DMS 273 (cell line): ENCODE measurements around the gene RIMBP2.

Experiments used
- DNase-seq: peaks from one replicate; lab custom pipeline; 2025; ENCODE audit not compliant: unreplicated experiment; lab: John Stamatoyannopoulos, UW

The RIMBP2 gene

GRCh38 chr12:130639476-130640424, 76.3 kb downstream of the RIMBP2 start:
- DNase-seq = no peak

- DNase-seq = no peak
Observed at GRCh38 chr12:130636370-130636769, 79.7 kb downstream of the RIMBP2 start.

DNA sequence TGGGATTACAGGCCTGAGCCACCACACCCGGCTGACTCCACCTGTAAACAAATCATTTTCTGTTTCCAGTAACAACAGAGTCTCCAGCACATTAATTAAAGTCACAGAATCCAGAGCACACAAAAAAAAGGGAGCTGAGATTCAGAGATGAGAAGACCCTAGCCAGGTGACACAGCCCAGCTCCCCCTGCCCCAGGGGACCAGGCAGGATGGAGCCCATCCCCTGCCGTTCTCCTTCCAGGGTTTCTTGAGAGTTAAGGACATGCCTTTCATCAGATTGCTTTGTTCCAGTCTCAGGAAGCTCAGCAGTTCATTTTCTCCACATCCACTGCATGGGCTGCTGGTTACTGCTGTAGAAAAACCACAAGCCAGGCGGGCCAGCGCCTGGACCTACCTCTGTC, 81.2 kb downstream of the RIMBP2 start:
- no peak for DNase-seq

- DNase-seq = peak; percentile 79
Observed at GRCh38 chr12:130633771-130634170, 82.3 kb downstream of the RIMBP2 start.

DNA sequence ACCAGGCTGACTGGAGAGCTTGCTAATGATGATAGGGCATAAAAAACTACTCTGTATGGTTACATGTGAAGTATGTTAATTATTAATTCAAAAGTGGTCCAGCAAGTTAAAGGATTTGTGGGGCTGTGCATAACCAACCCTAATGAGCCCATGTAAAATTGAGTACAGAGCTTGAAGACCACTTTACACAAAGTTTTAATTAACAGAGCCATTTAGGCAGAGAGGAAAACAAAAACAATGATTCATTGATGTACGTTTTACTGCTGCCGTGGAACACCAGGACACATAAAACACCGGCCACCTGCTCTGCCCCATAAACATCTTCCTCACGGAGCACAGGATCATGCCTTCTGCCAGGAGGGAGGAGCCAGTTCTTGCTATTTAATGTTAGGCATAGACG, 83.5 kb downstream of the RIMBP2 start:
- DNase-seq = peak; percentile 76

DNA sequence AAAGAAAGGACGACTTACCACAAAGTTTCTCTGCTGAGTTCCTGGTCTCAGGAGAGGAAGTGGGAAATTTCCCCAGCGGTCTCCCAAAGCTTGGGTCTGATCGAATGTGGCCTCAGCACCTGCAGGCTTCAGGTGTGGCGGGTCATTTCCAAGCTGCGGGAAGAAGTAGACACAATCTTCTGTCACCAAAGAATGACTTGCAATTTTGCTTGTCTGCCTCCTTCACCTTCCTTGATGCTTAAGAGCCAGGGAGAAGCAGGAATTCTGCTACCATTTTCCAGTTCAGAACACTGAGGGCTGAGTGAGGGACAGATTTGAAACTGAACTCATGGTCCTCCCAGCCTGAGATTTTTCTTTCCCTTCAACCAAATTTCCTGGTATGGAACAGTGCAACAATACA, 87.8 kb downstream of the RIMBP2 start:
- DNase-seq = no peak

DNA sequence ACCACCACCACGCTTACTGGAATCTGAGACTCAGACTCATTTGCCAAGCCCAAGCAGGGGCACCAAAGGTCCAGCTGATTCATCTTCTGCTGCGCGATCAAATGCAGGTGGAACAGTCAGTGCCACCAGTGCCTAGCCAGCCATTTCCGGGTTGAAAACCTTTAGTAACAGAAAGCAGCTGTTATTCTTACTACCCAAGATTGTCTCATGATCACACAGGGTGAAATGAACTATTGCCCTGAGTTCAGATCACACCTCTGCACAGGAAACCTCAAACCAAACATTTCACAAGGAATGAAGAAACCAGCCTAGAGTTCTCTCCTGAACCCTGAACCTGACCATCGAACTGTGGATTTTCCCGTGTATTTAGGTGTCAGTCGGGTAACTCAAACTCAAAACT, 88.9 kb downstream of the RIMBP2 start:
- DNase-seq = no peak

DNA sequence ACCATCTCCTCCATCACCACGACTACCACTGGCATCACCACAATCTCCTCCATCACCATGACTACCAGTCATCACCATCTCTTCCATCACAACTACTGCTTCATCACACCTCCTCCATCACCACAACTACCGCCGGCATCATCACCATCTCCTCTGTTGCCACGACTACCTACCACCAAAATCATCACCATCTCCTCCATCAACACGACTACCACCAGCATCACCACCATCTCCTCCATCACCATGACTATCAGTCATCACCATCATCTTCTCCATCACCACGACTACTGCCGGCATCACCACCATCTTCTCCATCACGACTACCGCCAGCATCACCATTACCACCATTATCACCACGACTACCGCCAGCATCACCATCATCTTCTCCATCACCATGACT, 89.5 kb downstream of the RIMBP2 start:
- no peak for DNase-seq

GRCh38 chr12:130625201-130625600, 90.9 kb downstream of the RIMBP2 start:
- no peak for DNase-seq

DNA sequence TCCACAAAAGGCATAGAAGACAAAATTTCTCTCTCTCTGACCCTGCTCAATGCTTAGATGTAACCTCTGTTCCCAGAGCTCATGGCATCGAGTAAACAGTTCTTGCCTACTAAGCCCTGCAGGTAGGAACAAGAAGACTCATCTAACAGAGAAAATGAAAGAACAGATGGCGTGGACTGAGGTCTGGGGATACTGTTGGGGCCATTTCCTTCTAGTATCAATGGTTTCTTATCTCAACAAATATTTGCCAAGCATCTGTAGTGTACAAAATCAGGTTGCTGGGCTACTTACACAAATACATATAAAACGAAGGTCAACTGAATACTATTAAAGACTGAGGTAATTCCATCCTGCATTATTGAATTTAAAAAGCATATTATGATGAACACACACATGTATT, 93.3 kb downstream of the RIMBP2 start:
- no peak for DNase-seq

GRCh38 chr12:130621696-130622298, 94.3 kb downstream of the RIMBP2 start:
- DNase-seq = no peak

GRCh38 chr12:130620756-130621155, 95.3 kb downstream of the RIMBP2 start:
- no peak for DNase-seq

DNA sequence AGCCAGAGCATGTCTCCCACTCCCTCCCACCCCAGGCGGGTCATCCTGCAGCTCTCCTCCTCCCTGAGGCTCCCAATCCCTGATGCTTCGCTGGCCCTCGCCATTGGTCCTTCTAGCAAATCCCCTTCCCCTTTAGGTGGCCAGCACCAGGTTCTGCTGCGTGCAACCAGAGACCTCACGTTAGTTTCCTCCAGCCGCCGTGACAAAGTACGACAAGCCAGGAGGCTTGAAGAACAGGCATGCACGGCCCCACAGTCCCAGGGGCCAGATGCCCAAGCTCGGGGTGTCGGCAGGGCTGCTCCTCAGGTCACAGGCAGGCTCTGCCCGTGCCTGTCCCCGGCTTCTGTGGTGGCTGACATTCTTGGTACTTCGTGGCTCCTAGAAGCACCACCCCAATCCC, 95.8 kb downstream of the RIMBP2 start:
- DNase-seq = no peak

DNA sequence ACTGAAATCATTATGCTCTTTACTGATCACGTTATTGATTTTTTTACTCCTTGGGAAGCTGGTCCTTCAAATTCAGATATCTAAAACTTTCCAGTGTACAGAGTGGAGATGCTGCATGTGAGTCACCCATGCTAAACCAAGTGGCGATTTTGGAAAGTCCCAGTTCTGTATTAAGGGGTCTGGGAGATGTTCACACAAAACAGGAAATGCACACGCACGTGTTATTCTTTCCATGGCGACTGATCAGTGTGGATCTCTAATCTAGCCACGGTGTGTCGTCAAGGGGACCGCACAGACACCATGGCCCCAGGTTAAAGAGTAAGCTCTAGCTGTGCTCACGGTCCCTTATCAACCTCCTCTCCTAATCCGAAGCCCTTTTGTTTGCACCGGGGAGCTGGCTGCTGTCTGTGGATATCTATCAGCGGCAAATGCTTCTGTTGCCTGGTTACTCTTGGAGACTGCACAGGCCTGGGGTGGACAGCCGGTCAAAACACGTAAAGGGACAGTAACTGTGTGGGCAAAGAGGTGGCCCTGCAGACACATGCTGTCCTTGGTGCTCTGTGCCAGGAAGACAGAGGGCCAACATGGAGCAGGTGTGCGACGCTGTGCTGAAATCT, 96.6 kb downstream of the RIMBP2 start:
- DNase-seq = no peak

DNA sequence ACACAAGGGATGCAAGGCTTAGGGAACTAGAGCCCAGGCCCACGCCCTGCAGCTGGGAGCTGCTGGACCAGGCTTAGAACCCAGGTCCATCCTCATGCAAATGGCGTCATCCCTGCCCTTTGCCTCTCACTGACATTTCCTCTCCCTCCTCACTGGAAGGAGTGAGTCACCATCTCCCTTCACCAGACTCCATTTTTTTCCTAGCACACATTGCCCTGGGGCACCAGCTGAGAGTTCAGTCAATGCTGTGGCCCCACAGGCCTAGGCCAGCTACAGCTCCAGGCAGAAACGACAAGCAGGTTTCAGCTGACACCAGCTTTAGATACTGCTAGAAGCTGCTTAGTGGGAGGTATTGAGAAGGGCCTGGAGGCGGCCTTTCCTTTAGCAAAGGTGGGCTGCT, 98.9 kb downstream of the RIMBP2 start:
- no peak for DNase-seq

- no peak for DNase-seq
Observed at GRCh38 chr12:130615861-130616345, 100.2 kb downstream of the RIMBP2 start.

GRCh38 chr12:130614530-130614905, 101.6 kb downstream of the RIMBP2 start:
- DNase-seq = no peak

GRCh38 chr12:130613831-130614529, 102.1 kb downstream of the RIMBP2 start:
- DNase-seq = no peak

- no peak for DNase-seq
Observed at GRCh38 chr12:130613131-130613530, 103.0 kb downstream of the RIMBP2 start.

DNA sequence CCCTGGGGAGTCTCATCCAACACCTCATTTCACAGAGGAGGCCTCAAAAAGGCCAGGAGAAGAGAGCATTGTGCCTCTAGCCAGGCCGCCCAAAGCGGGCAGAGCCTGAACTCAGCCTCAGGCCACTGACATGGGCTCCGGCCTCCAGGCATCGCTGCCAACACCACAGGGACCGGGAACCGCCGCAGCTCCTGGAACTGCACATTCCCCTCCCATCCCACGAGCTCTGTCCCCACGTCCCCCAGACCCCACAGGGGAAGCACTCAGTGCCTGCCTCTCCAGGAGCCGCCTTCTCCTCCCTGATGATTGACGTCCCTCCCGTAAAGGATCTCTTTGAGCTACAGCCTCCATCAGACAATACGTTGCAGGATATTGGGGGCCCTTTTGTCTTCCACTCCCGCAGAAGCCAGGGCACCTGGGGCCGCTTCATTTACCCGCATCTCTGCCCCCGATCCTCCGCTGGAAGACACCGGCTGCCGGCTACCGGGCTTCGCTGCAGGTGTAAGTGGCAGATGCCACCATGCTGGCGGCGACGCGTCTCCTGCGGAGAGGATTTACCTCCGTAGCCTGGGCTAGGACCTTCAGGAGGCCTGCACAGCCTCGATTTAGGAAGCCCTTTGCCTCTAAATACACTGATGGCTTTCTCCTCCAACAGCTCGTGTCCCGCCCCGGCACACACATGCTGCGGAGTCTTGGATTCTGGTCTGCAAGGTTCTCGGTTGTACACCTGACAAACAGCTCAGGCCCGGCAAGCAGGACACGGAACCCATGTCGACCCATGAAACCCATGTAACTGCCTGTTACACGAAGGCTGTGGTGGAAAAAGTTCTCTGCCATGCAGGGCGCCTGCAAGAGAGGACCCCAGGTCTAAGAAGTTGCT, 104.8 kb downstream of the RIMBP2 start:
- DNase-seq = no peak
